Heart left ventricle (tissue), 13 donors: Measurements from ENCODE around the gene CCL27.

Experiments used
- CTCF ChIP-seq, 12 donors: fragments of 200-600 bp; sonication (generic) in 4 of 12; IDR thresholded peaks; one replicate each; pipeline versions ENCODE4 v1.5.0 to v1.8.0; 2018 to 2022; ENCODE audit warnings: antibody characterized with exemption in 12 of 12, mild to moderate bottlenecking in 5 of 12
- POLR2A ChIP-seq, 2 donors: fragments of 450-650 bp; IDR thresholded peaks; one replicate each; pipeline ENCODE4 v1.6.1; 2017; ENCODE audit warnings: antibody characterized with exemption in 2 of 2, mild to moderate bottlenecking in 2 of 2, moderate library complexity in 2 of 2
- donor health status: ischemic (EF 13 %, LVEDD 7.1; RV severe dilation, severe dysfunction).
- donor health status: DM: no; HTN: yes; CAD: no.
- donor health status: DM: no; HTN: no; CAD: no.
- donor health status: ischemic (EF 25% LVEDD 6.9; RV normal size, moderate dysfunction).
- donor health status: ischemic (EF 25% LVEDD 5.7; RV mildly dilated, moderate dysfunction).
- donor health status: ischemic (EF 35%, LVEDD 5.7; RV mildly dilated, moderate dysfunction).
- donor health status: nonischemic (EF 11% LVEDD 7.7; RV severe dilation, severe dysfunction).
- donor health status: DM: yes; HTN: yes; CAD: no.
- donor health status: PGD.
- donor health status: ischemic (EF 29% LVEDD 5.4; RV normal size, mild dysfunction).
- donor health status: nonischemic (EF 23%, LVEDD 6.1; RV moderate dilation, normal function).

DNA sequence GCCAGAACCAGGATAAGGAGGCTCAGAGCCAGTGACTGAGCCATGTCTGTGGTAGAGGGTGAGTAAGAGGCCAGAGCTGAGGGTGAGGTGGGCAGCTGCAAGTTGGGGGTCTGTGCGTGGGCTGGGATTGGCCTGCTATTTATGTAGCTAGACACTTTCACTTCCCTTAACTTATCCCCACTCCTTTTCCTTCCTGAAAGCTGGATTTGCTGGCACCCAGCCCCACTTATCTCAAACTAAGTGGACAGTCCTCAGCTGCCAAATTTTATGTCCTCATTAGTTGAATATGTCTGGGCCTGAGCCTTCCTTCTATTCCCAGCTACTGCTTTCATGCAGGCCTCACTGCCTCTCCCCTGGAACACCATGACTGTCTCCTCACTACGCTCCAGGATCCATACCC lies 47.6 kb upstream of the CCL27 start, which contains the start of gene CCL21:
- TF ChIP-seq CTCF (IDR thresholded peaks at IDR 0.05) (no peak), POLR2A (IDR thresholded peaks at IDR 0.05) (no peak)
